Activated effector memory CD4-positive, alpha-beta T cell treated with Interleukin-2 at 50 U/mL for 16 hours (primary cell): Measurements from ENCODE around the gene TMEM190.
"Not testable (repeated sequence)": the region's sequence is repeated elsewhere in the genome, so short reads cannot be mapped to it uniquely, and the experiment has no call there.

ENCODE experiments used
- DNase-seq: peaks from one replicate; pipeline ENCODE4 v3.0.0-alpha.2; 2020

TMEM190 gene

GRCh38 chr19:55376241-55376933 lies at the start of gene TMEM190:
Gene TMEM190 (plus strand): TSS chr19:55376826. CDS start chr19:55376854, 28 bp downstream.
- no peak for DNase-seq

GRCh38 chr19:55328774-55329318 lies 47.8 kb upstream of the TMEM190 start:
- not testable (repeated sequence) for DNase-seq

GRCh38 chr19:55329791-55330190 lies 46.8 kb upstream of the TMEM190 start:
- not testable (repeated sequence) for DNase-seq

GRCh38 chr19:55333870-55334269 lies 42.8 kb upstream of the TMEM190 start:
- no peak for DNase-seq

GRCh38 chr19:55336101-55336500 lies 40.5 kb upstream of the TMEM190 start:
- DNase-seq = no peak

GRCh38 chr19:55339105-55339888 lies 37.3 kb upstream of the TMEM190 start, which contains the start of gene KMT5C:
Gene KMT5C (plus strand): TSS chr19:55339876. CDS start chr19:55341937, 2,061 bp downstream.
- peak; percentile 100 for DNase-seq

- no peak for DNase-seq
These were observed 36.5 kb upstream of the TMEM190 start for GRCh38 chr19:55339889-55340783.

GRCh38 chr19:55340784-55341147 lies 35.9 kb upstream of the TMEM190 start:
- DNase-seq = no peak

- DNase-seq = peak; percentile 15
These were observed 35.4 kb upstream of the TMEM190 start for GRCh38 chr19:55341171-55341588.

- DNase-seq = no peak
These were observed 34.8 kb upstream of the TMEM190 start for GRCh38 chr19:55341595-55342531.

GRCh38 chr19:55344444-55344843 lies 32.2 kb upstream of the TMEM190 start:
- DNase-seq = no peak

GRCh38 chr19:55345101-55345817 lies 31.4 kb upstream of the TMEM190 start:
- DNase-seq = no peak

GRCh38 chr19:55345818-55346724 lies 30.6 kb upstream of the TMEM190 start:
- no peak for DNase-seq

GRCh38 chr19:55346725-55347441 lies 29.7 kb upstream of the TMEM190 start:
- no peak for DNase-seq

GRCh38 chr19:55347442-55348009 lies 29.1 kb upstream of the TMEM190 start:
- DNase-seq = no peak

GRCh38 chr19:55348317-55349034 lies 28.1 kb upstream of the TMEM190 start:
- DNase-seq = no peak

- no peak for DNase-seq
These were observed 25.9 kb upstream of the TMEM190 start for GRCh38 chr19:55350620-55351315.
